H1 (cell line): Measurements from ENCODE around the gene RERE. TPM values are rescaled to one million over a fixed set of nuclear protein-coding genes. Genes with fewer than 3 reads are reported as not detected.

Source experiments
- CREB1 ChIP-seq: IDR thresholded peaks from 2 replicates; pipeline ENCODE4 v1.6.1; 2012; ENCODE audit warnings: inconsistent platforms
- KDM4A ChIP-seq: IDR thresholded peaks from one replicate; pipeline ENCODE4 v1.7.1; 2012; ENCODE audit warnings: low read depth, mild to moderate bottlenecking, moderate library complexity, low read length, inconsistent platforms; ENCODE audit not compliant: severe bottlenecking
- polyA plus RNA-seq, 7 experiments: library from polyadenylated mRNA; depleted of rRNA in 3 of 7; stranded (reverse) in 5 of 7; unstranded in 2 of 7; fragments of >200 nt in 5 of 7; fragments of 200-250 nt in 2 of 7; gene quantifications; 1 replicate in 5 of 7; 2 replicates in 1 of 7; 4 replicates in 1 of 7; pipeline versions ENCODE4 v1.2.1 to v1.2.3, GENCODE V29; 2011 to 2013; ENCODE audit warnings: missing spikeins in 2 of 7, mixed read lengths in 2 of 7
- total RNA-seq: library from RNA; stranded (reverse); fragmentation: NEBNext Ultra II Directional; extraction: Animal tissue kit (Norgen Biotek cat#: 25700); gene quantifications from 2 replicates; pipeline ENCODE4 v1.2.1, GENCODE V29; 2021

Gene RERE
- total and polyA plus RNA-seq, 2 of the 8 experiments (the other 6 are each of a cell fraction or from before 2014, with no cell fraction given): 15.3 to 142 TPM

DNA sequence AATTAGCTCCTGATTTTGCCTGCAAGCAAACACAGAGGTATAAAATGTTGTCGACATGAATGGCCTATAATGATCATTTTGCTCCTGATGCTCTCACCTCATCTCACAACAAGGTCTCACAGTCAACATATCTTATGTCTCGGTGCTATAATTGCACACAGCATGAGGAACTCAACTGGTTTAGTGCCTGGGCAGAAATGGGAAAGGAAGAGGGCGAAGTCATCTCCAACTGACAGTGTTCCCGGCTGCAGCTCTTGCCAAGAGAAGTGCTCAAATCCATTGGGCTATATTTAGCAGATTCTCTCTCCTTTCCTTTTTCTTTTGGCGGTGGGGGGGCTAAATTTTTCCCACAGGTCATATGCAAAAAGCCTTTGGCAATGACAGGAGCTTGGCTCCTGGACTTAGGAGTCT, 446.5 kb downstream of the RERE start (continued):
- TF ChIP-seq KDM4A: no peak
- no peak for TF ChIP-seq CREB1
